Testis (tissue), 2 donors: Measurements from ENCODE around the gene FHL2.

Experiments
- POLR2A ChIP-seq: fragments of 450-650 bp; IDR thresholded peaks from one replicate; pipeline ENCODE4 v1.6.1; 2017; ENCODE audit warnings: antibody characterized with exemption, mild to moderate bottlenecking, moderate library complexity
- TF ChIP-seq, protein P1 (sequence below), 3 experiments: fragments of 450-650 bp in 2 of 3; fragments of 200-600 bp in 1 of 3; sonication (generic) in 1 of 3; IDR thresholded peaks; one replicate each; pipeline ENCODE4 v1.5.1; 2016 to 2019; ENCODE audit warnings: antibody characterized with exemption in 3 of 3, mild to moderate bottlenecking in 2 of 3, moderate library complexity in 1 of 3

DNA sequence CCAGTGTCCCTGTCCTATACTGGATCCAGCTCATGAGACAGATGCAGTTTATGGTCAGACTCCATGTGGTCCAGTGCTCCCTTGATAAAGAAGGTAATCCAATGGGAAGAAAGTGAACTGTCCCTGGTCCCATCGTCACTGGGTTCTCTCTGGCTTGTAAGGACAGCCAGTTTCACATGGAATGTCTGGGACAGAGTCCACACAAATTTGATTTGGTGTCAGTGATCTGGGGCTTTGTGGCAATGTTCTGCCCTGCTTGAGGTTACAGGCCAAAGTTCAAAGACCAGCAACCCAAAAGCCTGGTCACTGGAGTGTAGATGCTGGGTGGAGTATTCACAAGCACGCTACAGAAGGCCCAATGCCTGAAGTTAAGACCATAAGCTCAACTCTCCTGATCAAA is 22.2 kb upstream of the FHL2 start:
- TF ChIP-seq, protein P1, sequence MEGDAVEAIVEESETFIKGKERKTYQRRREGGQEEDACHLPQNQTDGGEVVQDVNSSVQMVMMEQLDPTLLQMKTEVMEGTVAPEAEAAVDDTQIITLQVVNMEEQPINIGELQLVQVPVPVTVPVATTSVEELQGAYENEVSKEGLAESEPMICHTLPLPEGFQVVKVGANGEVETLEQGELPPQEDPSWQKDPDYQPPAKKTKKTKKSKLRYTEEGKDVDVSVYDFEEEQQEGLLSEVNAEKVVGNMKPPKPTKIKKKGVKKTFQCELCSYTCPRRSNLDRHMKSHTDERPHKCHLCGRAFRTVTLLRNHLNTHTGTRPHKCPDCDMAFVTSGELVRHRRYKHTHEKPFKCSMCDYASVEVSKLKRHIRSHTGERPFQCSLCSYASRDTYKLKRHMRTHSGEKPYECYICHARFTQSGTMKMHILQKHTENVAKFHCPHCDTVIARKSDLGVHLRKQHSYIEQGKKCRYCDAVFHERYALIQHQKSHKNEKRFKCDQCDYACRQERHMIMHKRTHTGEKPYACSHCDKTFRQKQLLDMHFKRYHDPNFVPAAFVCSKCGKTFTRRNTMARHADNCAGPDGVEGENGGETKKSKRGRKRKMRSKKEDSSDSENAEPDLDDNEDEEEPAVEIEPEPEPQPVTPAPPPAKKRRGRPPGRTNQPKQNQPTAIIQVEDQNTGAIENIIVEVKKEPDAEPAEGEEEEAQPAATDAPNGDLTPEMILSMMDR (IDR thresholded peaks at IDR 0.05) = no peak
- TF ChIP-seq POLR2A = no peak
